ENCODE measurements around the gene PPP3R1. TPM values are rescaled to one million over a fixed set of nuclear protein-coding genes. Genes with fewer than 3 reads are reported as not detected.

PPP3R1 gene
- polyA plus RNA-seq, 2 of the 4 experiments (the other 2 are of a cell fraction), result 27.3 to 55.1 TPM

DNA sequence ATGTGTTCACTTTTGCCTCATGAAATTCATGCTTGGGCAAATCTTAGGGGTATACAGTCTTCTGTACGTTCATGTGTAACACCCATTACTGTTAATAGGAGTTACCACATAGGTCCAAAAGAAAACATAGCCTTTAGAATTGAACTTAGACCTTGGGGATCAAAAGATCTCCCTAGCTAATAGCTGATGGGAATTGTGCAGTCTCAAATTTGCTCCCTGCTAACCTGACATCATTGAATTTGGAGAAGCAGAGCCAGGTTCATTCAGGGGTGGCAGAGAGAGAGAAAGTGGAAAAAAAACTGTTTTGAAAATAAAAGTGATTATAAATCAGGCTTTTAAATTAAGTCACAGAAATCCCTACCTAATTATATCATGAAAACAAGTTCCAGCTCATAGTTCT, 28.0 kb upstream of the PPP3R1 start:
- ChIA-PET POLR2A (no interaction called here), CTCF (interaction anchor here (1.4 to 2.1 kb wide), 2 partner anchors 123 to 158 kb away, joined by 3 to 7 read pairs; partner anchors contain the start of gene PNO1)
- no peak for TF ChIP-seq ZC3H11A (IDR thresholded peaks at IDR 0.05)
- no peak for TF ChIP-seq RFX5 (IDR thresholded peaks at IDR 0.05)
- no peak for TF ChIP-seq FOSB (CRISPR knock-in tag; IDR thresholded peaks at IDR 0.05)
- no peak for TF ChIP-seq ZNF302 (CRISPR knock-in tag; IDR thresholded peaks at IDR 0.05)
- TF ChIP-seq HOXB13 (CRISPR knock-in tag; IDR thresholded peaks at IDR 0.05; ENCODE audit: low read depth), result no peak
- TF ChIP-seq, protein P1, sequence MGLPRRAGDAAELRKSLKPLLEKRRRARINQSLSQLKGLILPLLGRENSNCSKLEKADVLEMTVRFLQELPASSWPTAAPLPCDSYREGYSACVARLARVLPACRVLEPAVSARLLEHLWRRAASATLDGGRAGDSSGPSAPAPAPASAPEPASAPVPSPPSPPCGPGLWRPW (IDR thresholded peaks at IDR 0.05), result no peak
- TF ChIP-seq, protein P2, sequence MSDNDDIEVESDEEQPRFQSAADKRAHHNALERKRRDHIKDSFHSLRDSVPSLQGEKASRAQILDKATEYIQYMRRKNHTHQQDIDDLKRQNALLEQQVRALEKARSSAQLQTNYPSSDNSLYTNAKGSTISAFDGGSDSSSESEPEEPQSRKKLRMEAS (IDR thresholded peaks at IDR 0.05), result no peak
- TF ChIP-seq, protein P3, sequence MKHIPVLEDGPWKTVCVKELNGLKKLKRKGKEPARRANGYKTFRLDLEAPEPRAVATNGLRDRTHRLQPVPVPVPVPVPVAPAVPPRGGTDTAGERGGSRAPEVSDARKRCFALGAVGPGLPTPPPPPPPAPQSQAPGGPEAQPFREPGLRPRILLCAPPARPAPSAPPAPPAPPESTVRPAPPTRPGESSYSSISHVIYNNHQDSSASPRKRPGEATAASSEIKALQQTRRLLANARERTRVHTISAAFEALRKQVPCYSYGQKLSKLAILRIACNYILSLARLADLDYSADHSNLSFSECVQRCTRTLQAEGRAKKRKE (CRISPR knock-in tag; IDR thresholded peaks at IDR 0.05; ENCODE audit: low read depth), result no peak
- no peak overlapping the region for H3K4me2 ChIP-seq
- no peak overlapping the region for H3K4me3 ChIP-seq
- H3K9me3 ChIP-seq, result no peaks in the 10 kb centered on the region
- 5% methylated on average over 1 of the region's 1 CpG for WGBS (ENCODE audit: missing lambda C conversion rate)
- DNase-seq (ENCODE audit: low read depth in 1 of 2, low spot score in 1 of 2), result no peak
- H3K27ac ChIP-seq, result no peak overlapping the region
- no peak for FAIRE-seq
- H3K4me1 ChIP-seq, result 0 out of 3 replicates have a peak, but pooled peaks cover 3% of the 10 kb centered on the region
- ATAC-seq, result no peak

DNA sequence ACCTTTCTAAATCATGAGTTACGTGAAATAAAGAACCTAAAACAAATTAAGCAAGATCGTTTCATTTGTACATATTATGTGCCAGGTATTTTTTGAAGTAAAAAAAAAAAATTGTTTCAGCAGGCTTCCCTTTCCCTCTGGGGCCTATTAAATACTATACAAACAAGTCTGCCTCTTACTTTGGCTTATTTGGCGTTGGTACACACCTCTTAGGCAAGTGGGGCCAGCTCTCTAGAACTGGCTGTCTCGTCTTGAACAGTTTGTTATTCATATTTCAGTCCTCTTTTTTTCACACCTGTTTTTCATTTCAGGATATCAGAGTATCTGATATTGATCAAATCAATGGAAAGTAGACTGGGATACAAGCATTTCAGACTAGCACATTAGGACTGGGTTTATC, 27.4 kb upstream of the PPP3R1 start:
- FAIRE-seq (no peak), DNase-seq (ENCODE audit: low read depth in 1 of 2, low spot score in 1 of 2) (no peak), ATAC-seq (no peak)
- H3K4me1 ChIP-seq, result 0 out of 3 replicates have a peak, but pooled peaks cover 3% of the 10 kb centered on the region
- ChIA-PET POLR2A (no interaction called here), CTCF (interaction anchor here (1.4 to 2.1 kb wide), 2 partner anchors 122 to 158 kb away, joined by 3 to 7 read pairs; partner anchors contain the start of gene PNO1)
- no peak overlapping the region for H3K4me2 ChIP-seq
- 32% methylated on average over 4 of the region's 4 CpGs for WGBS (ENCODE audit: missing lambda C conversion rate)
- no peak overlapping the region for H3K4me3 ChIP-seq
- no peak for TF ChIP-seq NFE2L2 (conservative IDR thresholded peaks at IDR 0.05; ENCODE audit: low read length)
- TF ChIP-seq, protein P4, sequence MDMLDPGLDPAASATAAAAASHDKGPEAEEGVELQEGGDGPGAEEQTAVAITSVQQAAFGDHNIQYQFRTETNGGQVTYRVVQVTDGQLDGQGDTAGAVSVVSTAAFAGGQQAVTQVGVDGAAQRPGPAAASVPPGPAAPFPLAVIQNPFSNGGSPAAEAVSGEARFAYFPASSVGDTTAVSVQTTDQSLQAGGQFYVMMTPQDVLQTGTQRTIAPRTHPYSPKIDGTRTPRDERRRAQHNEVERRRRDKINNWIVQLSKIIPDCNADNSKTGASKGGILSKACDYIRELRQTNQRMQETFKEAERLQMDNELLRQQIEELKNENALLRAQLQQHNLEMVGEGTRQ (IDR thresholded peaks at IDR 0.05), result no peak
- no peak for TF ChIP-seq HOXB5 (CRISPR knock-in tag; IDR thresholded peaks at IDR 0.05)
- TF ChIP-seq CHD4 (IDR thresholded peaks at IDR 0.05; ENCODE audit: borderline replicate concordance), result no peak
- no peak for TF ChIP-seq RNF2 (IDR thresholded peaks at IDR 0.05; ENCODE audit: borderline replicate concordance, low read depth)
- TF ChIP-seq RAD21 (conservative IDR thresholded peaks at IDR 0.05 in 1 of 2, IDR thresholded peaks at IDR 0.05 in 1 of 2), result no peak
- no peak for TF ChIP-seq CEBPB (IDR thresholded peaks at IDR 0.05)
- no peak overlapping the region for H3K27ac ChIP-seq
- H3K9me3 ChIP-seq, result no peaks in the 10 kb centered on the region

DNA sequence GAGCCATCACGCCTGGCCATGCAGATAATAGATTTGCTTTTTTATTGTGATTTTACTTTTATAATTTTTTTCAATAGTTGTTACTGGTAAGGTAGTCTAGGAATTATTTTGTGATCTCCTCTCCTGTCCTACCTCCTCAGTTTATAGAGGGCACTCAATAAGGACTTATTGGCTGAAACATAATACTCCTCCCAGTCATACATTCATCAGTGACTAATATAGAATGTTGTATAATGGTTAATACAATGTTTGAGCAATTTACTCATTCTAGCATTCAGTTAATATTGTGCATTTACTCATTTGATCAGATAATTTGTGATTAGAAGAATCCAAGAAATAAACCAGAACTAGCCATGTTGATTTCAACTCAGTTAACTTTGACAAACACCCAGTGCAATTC, 25.8 kb upstream of the PPP3R1 start:
- no peaks in the 10 kb centered on the region for H3K9me3 ChIP-seq
- ATAC-seq (no peak), DNase-seq (ENCODE audit: low read depth in 1 of 2, low spot score in 1 of 2) (no peak), FAIRE-seq (no peak)
- no peak overlapping the region for H3K27ac ChIP-seq
- H3K4me3 ChIP-seq, result no peak overlapping the region
- TF ChIP-seq RFX5 (IDR thresholded peaks at IDR 0.05) (no peak), CBX2 (IDR thresholded peaks at IDR 0.05; ENCODE audit: borderline replicate concordance, low read depth) (no peak), NFE2L2 (conservative IDR thresholded peaks at IDR 0.05; ENCODE audit: low read length) (no peak), GATA3 (IDR thresholded peaks at IDR 0.05; ENCODE audit: borderline replicate concordance) (no peak), POLR2AphosphoS2 (conservative IDR thresholded peaks at IDR 0.05; ENCODE audit: low read length) (no peak), JUNB (IDR thresholded peaks at IDR 0.05) (no peak), PHF8 (IDR thresholded peaks at IDR 0.05; ENCODE audit: borderline replicate concordance, low read depth) (no peak), MAZ (IDR thresholded peaks at IDR 0.05; ENCODE audit: borderline replicate concordance, low read depth, low read length) (no peak)
- TF ChIP-seq, protein P5, sequence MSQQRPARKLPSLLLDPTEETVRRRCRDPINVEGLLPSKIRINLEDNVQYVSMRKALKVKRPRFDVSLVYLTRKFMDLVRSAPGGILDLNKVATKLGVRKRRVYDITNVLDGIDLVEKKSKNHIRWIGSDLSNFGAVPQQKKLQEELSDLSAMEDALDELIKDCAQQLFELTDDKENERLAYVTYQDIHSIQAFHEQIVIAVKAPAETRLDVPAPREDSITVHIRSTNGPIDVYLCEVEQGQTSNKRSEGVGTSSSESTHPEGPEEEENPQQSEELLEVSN (IDR thresholded peaks at IDR 0.05; ENCODE audit: borderline replicate concordance, low read depth), result no peak
- TF ChIP-seq, protein P6, sequence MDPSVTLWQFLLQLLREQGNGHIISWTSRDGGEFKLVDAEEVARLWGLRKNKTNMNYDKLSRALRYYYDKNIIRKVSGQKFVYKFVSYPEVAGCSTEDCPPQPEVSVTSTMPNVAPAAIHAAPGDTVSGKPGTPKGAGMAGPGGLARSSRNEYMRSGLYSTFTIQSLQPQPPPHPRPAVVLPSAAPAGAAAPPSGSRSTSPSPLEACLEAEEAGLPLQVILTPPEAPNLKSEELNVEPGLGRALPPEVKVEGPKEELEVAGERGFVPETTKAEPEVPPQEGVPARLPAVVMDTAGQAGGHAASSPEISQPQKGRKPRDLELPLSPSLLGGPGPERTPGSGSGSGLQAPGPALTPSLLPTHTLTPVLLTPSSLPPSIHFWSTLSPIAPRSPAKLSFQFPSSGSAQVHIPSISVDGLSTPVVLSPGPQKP (IDR thresholded peaks at IDR 0.05; ENCODE audit: low read depth, low read length), result no peak
- TF ChIP-seq, protein P7, sequence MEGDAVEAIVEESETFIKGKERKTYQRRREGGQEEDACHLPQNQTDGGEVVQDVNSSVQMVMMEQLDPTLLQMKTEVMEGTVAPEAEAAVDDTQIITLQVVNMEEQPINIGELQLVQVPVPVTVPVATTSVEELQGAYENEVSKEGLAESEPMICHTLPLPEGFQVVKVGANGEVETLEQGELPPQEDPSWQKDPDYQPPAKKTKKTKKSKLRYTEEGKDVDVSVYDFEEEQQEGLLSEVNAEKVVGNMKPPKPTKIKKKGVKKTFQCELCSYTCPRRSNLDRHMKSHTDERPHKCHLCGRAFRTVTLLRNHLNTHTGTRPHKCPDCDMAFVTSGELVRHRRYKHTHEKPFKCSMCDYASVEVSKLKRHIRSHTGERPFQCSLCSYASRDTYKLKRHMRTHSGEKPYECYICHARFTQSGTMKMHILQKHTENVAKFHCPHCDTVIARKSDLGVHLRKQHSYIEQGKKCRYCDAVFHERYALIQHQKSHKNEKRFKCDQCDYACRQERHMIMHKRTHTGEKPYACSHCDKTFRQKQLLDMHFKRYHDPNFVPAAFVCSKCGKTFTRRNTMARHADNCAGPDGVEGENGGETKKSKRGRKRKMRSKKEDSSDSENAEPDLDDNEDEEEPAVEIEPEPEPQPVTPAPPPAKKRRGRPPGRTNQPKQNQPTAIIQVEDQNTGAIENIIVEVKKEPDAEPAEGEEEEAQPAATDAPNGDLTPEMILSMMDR (IDR thresholded peaks at IDR 0.05), result no peak
- ChIA-PET CTCF (interaction anchor here (0.6 to 1.7 kb wide), 8 partner anchors 14 to 156 kb away, joined by 3 to 9 read pairs (median 3); partner anchors contain the start of gene PPP3R1), POLR2A (no interaction called here)
- H3K4me2 ChIP-seq, result no peak overlapping the region
- WGBS (ENCODE audit: missing lambda C conversion rate), result 35% methylated on average over 1 of the region's 1 CpG
- 0 out of 3 replicates have a peak, but pooled peaks cover 3% of the 10 kb centered on the region for H3K4me1 ChIP-seq
